GM12878 (cell line): ENCODE measurements around the gene COX19. TPM values are rescaled to one million over a fixed set of nuclear protein-coding genes. Genes with fewer than 3 reads are reported as not detected.

ENCODE experiments used
- ATAC-seq: fragments of 200-7000 bp; cut with Tn5 transposase; 3 replicates; pipeline ENCODE4 v1.9.1; 2020; ENCODE audit warnings: mild to moderate bottlenecking, moderate library complexity
- BruUV-seq: library from RNA; stranded (reverse); fragments of 400-500 nt; replicated peaks from 2 replicates; lab custom pipeline; 2021; lab: Mats Ljungman, UMichigan
- CTCF ChIA-PET: fragments of 300-600 bp; sonication (Branson Sonifier 250); formaldehyde crosslinking; extraction: SDS; loops from one replicate; lab custom pipeline; 2021; ENCODE audit warnings: inconsistent platforms; lab: Yijun Ruan, JAX
- POLR2A ChIA-PET: fragments of 350-600 bp; formaldehyde crosslinking; extraction: SDS; loops from one replicate; lab custom pipeline; 2021; ENCODE audit warnings: inconsistent platforms; lab: Charles Lee
- RAD21 ChIA-PET: fragments of 300-600 bp; sonication (Branson Sonifier 250); formaldehyde crosslinking; loops from one replicate; lab custom pipeline; 2023; ENCODE audit warnings: antibody characterized with exemption; ENCODE audit not compliant: unreplicated experiment; lab: Charles Lee
- SMC1A ChIA-PET: fragments of 300-600 bp; sonication (Branson Sonifier 250); formaldehyde crosslinking; loops from one replicate; lab custom pipeline; 2023; ENCODE audit not compliant: unreplicated experiment, uncharacterized antibody; lab: Charles Lee
- DNase-seq: peaks from one replicate; pipeline ENCODE4 v3.0.0-alpha.2; 2011; ENCODE audit warnings: low read depth, low spot score
- FAIRE-seq: peaks from 3 replicates; lab custom pipeline; 2011; peaks lifted over from hg19 to GRCh38; lab: Jason Lieb, UNC
- H2AFZ ChIP-seq: 2 replicates; pipeline ENCODE4 v1.6.0; 2011; ENCODE audit warnings: low read depth, low read length, control low read depth; ENCODE audit not compliant: control insufficient read depth
- H3K27ac ChIP-seq: 2 replicates; pipeline ENCODE4 v1.5.1; 2011; ENCODE audit warnings: control low read depth; ENCODE audit not compliant: control insufficient read depth, insufficient read depth
- H3K27me3 ChIP-seq, 2 experiments: replicated peaks in 1 of 2; 2 replicates each; pipeline versions ENCODE4 v1.6.0 to v1.6.1; 2011; ENCODE audit warnings: low read length in 1 of 2; ENCODE audit not compliant: control insufficient read depth in 2 of 2, insufficient read depth in 2 of 2
- H3K36me3 ChIP-seq, 2 experiments: 2 replicates each; pipeline ENCODE4 v1.5.1; 2011; ENCODE audit warnings: low read length in 1 of 2; ENCODE audit not compliant: control insufficient read depth in 2 of 2, insufficient read depth in 2 of 2
- H3K4me1 ChIP-seq: 2 replicates; pipeline ENCODE4 v1.6.1; 2011; ENCODE audit warnings: mild to moderate bottlenecking, low read length, moderate library complexity, mixed read lengths; ENCODE audit not compliant: control insufficient read depth, insufficient read depth
- H3K4me2 ChIP-seq: 2 replicates; pipeline ENCODE4 v1.6.0; 2011; ENCODE audit warnings: control low read depth; ENCODE audit not compliant: control insufficient read depth, insufficient read depth
- H3K4me3 ChIP-seq: fragments of 200-600 bp; sonication (generic); 2 replicates; pipeline ENCODE4 v1.5.1; 2016
- H3K79me2 ChIP-seq: 2 replicates; pipeline ENCODE4 v1.6.0; 2011; ENCODE audit warnings: low read length; ENCODE audit not compliant: control insufficient read depth, insufficient read depth
- H3K9ac ChIP-seq: 2 replicates; pipeline ENCODE4 v1.8.0; 2011; ENCODE audit warnings: low read length, control low read depth, mixed read lengths; ENCODE audit not compliant: control insufficient read depth, insufficient read depth
- H3K9me3 ChIP-seq: replicated peaks from 3 replicates; pipeline ENCODE4 v1.5.1; 2011; ENCODE audit warnings: mild to moderate bottlenecking, low read length; ENCODE audit not compliant: control insufficient read depth, insufficient read depth
- H4K20me1 ChIP-seq: 2 replicates; pipeline ENCODE4 v1.6.0; 2011; ENCODE audit not compliant: control insufficient read depth, insufficient read depth
- EGR1 ChIP-seq, 2 experiments: IDR thresholded peaks; 1 replicate in 1 of 2; 2 replicates in 1 of 2; pipeline ENCODE4 v1.6.1; 2011 to 2012; ENCODE audit warnings: low read depth in 2 of 2, low read length in 2 of 2, borderline replicate concordance in 1 of 2, mild to moderate bottlenecking in 1 of 2, moderate library complexity in 1 of 2
- NR2F1 ChIP-seq: fragments of 450-650 bp; conservative IDR thresholded peaks from 2 replicates; pipeline ENCODE4 v1.6.1; 2017; ENCODE audit warnings: mild to moderate bottlenecking
- REST ChIP-seq: IDR thresholded peaks from 2 replicates; pipeline ENCODE4 v1.6.1; 2012; ENCODE audit warnings: mild to moderate bottlenecking, low read depth, low read length
- STAT1 ChIP-seq: fragments of 450-650 bp; conservative IDR thresholded peaks from 2 replicates; pipeline ENCODE4 v1.6.1; 2014; ENCODE audit warnings: antibody characterized with exemption, mild to moderate bottlenecking
- ZBTB4 ChIP-seq: fragments of 450-650 bp; formaldehyde crosslinking; IDR thresholded peaks from 2 replicates; pipeline ENCODE4 v1.4.0; 2022; ENCODE audit warnings: mild to moderate bottlenecking, moderate library complexity
- WGBS: methylation state at CpG from one replicate; pipeline ENCODE4 v1.1.6; 2016; ENCODE audit warnings: low lambda C conversion rate; ENCODE audit not compliant: insufficient replicate concordance, insufficient coverage; ENCODE audit errors: missing lambda C conversion rate; 5-methylcytosine and 5-hydroxymethylcytosine counted together
- in situ Hi-C: fragments of 300-500 bp; cut with MboI; formaldehyde crosslinking; loops from 9 replicates; pipeline ENCODE4 v1.14.3; 2018; ENCODE audit warnings: mixed read lengths
- intact Hi-C: fragments of 100-400 bp; cut with micrococcal nuclease; formaldehyde crosslinking; loops from one replicate; pipeline ENCODE4 v1.14.2; 2022; ENCODE audit not compliant: unreplicated experiment
- polyA plus RNA-seq, 11 experiments: library from polyadenylated mRNA; depleted of rRNA in 4 of 11; unstranded in 6 of 11; stranded (reverse) in 5 of 11; fragments of >200 nt; fragmentation: Nextera tagmentation in 4 of 11; fragmentation: Illumina TruSeq in 1 of 11; extraction: Ambion mirVana in 4 of 11; extraction: Trizol in 1 of 11; gene quantifications; 1 replicate in 1 of 11; 2 replicates in 10 of 11; pipeline versions ENCODE4 v1.2.1 to v1.2.3, GENCODE V29; 2011 to 2016; ENCODE audit warnings: inconsistent platforms in 2 of 11, missing spikeins in 2 of 11, low read depth in 1 of 11
- total RNA-seq, 4 experiments: library from RNA; depleted of rRNA in 3 of 4; stranded (reverse); fragments of >200 nt in 3 of 4; fragmentation: Illumina TruSeq in 1 of 4; extraction: Trizol in 1 of 4; gene quantifications; 2 replicates each; pipeline versions ENCODE4 v1.2.1 to v1.2.3, GENCODE V29; 2013 to 2021

The COX19 gene
- total and polyA plus RNA-seq, 10 of the 15 experiments (the other 5 are each of a cell fraction or from before 2014, with no cell fraction given), result 3.7 to 17.9 (median 10.8) TPM

GRCh38 chr7:921581-922333, 53.6 kb downstream of the COX19 start:
- FAIRE-seq (no peak), ATAC-seq (no peak), DNase-seq (no peak)
- Histone ChIP-seq H3K9me3 (no peaks in the 10 kb centered on the region), H3K4me3 (peak overlapping the region; percentile 32; the same call in 1 of the 2 replicates), H3K36me3 (peaks cover 0 to 7% of the 10 kb centered on the region in 2 experiments; a peak in 3 of 4 replicates), H4K20me1 (no peaks in the 10 kb centered on the region), H3K27me3 (no peaks in the 10 kb centered on the region), H3K79me2 (peaks cover 11% of the 10 kb centered on the region), H3K9ac (peak overlapping the region; percentile 77), H3K4me2 (peak overlapping the region; percentile 92), H2AFZ (no peak overlapping the region), H3K4me1 (peaks cover 43% of the 10 kb centered on the region), H3K27ac (peak overlapping the region; percentile 99)
- ChIA-PET CTCF (interaction anchor here (0.6 to 2.9 kb wide), 3 partner anchors 12 to 72 kb away, joined by 3 to 20 read pairs (median 4); no protein-coding TSS in a partner anchor), SMC1A (interaction anchor here (1.1 to 1.9 kb wide), 2 partner anchors 12 to 13 kb away, joined by 5 to 16 read pairs; no protein-coding TSS in a partner anchor), POLR2A (interaction anchor here (0.6 to 2.7 kb wide), 2 partner anchors 8 to 12 kb away, joined by 6 to 13 read pairs; no protein-coding TSS in a partner anchor), RAD21 (interaction anchor here (1.0 to 2.0 kb wide), 2 partner anchors 12 to 31 kb away, joined by 7 to 18 read pairs; no protein-coding TSS in a partner anchor)
- 50% methylated on average over 36 of the region's 36 CpGs for WGBS
- BruUV-seq, result no TSS peak
- in situ Hi-C loops (no loop called here), intact Hi-C loops (loop anchor here (2.0 kb wide), 3 partner anchors 13 to 29 kb away; no protein-coding TSS in a partner anchor)
- TF ChIP-seq REST, result no peak
- TF ChIP-seq NR2F1, result 0 out of 2 replicates have a peak, but pooled peaks have one; percentile 13
- TF ChIP-seq EGR1 (IDR thresholded peaks at IDR 0.05; ENCODE audit: borderline replicate concordance in 1 of 2, low read depth in 2 of 2, low read length in 2 of 2), result no peak
- no peak for TF ChIP-seq STAT1
- TF ChIP-seq ZBTB4 (CRISPR knock-in tag), result no peak
